CD4-positive, alpha-beta T cell treated with Interleukin-4 for 1 hour (primary cell): ENCODE results near the gene MS4A5.
"Not testable (repeated sequence)": the region's sequence is repeated elsewhere in the genome, so short reads cannot be mapped to it uniquely, and the experiment has no call there.

Experiments used
- DNase-seq, 2 donors: peaks; one replicate each; pipeline ENCODE4 v3.0.0-alpha.2; 2020 to 2022

Gene MS4A5, protein sequence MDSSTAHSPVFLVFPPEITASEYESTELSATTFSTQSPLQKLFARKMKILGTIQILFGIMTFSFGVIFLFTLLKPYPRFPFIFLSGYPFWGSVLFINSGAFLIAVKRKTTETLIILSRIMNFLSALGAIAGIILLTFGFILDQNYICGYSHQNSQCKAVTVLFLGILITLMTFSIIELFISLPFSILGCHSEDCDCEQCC

DNA sequence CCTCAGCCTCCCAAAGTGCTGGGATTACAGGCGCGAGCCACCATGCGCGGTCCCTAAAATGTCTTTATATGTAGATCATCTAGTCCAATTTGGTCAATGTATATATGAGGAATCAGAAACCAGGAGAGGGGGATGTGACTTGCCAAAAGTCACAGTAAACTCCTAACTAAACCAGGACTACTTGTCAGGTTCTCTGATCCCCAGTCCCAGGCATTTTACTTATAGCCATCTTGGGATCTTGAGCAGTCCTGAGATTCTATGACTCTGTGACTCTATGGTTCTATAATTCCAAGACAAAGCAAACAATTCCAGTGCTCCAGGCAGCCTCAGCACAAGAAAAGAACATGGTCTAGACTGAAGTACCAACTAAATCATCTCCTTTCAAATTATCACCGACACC lies at the start of gene MS4A5:
MS4A5 (plus strand) TSS at position 301 of the 400 bp plus-strand sequence. CDS start 103 bp downstream, outside the sequence.
- no peak for DNase-seq

DNA sequence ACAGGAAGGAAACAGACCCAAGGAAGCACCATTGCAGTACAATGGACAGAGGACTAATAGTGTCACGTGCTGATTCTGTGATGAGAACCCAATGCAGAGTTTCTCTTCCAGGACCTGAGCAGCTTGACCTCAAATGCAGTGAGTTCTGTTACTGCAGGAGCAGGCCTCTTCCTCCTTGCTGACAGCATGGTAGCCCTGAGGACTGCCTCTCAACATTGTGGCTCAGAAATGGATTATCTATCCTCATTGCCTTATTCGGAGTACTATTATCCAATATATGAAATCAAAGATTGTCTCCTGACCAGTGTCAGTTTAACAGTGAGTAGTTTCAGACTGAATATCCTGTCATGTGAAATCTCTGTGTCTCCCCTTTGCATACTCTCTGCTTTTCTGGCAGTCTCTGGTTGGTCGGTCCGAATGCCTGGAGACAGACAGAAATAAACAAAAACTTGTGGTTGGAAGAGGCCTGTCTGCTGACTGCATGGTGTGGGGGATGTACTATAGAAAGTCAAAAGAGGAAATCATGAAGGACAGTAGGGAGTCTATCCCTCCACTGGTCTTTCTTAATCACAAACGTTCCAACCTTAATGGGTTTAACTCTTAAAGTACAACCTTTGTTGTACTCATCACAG lies 40.0 kb upstream of the MS4A5 start:
- DNase-seq: peak in 1 of 2 donors; percentile 76

DNA sequence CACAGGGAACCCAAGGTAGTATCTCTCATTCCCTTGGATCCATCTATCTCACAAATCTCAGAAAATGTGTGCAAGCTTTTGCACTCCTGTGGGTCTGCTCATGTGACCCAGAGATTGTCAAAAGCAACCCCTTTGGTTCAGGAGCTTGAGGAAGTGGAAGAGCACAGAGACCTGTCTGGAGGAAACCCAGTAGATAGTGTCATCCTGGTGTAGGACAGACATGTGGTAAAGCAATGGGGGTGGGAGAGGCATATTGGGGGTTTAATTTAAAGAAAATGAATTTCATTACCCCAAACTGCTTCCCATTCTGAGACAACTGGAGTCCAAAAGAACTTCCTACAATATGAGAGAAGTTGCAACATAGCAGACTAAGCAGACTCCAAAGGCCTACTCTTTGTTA lies 39.0 kb upstream of the MS4A5 start:
- DNase-seq: no peak

DNA sequence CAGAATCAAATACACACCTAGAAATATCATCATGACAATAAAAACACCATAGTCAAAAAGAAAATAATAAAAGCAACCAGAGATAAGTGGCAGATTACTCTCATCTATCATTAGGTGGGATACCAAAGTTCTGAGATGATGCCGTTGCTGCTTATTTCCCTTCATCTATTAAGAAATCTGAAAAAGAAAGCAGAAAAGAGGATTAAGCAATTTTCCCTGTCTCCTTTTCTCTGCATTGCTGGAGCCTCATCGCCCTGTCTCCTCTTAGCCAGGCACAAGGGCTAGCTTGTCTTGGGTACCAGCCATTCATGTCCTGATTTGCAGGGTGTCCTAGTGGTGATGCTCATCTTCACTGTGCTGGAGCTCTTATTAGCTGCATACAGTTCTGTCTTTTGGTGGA lies 37.0 kb upstream of the MS4A5 start:
- no peak for DNase-seq

DNA sequence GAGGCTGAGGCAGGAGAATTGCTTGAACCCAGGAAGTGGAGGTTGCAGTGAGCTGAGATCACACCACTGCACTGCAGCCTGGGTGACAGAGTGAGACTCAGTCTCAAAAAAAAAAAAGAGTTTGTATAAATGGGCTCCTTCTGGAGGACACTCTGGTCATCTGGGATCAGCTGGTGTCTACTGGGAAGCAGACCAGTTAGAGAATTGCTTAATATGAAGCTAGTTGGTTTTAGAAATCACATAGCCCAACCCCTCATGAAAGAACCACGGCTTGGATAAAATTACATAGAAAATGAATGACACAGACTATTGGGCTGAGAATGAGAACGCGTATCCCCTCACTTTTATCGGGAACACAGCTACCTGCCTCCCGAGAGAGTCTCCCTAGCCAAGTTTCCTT lies 36.4 kb upstream of the MS4A5 start:
- DNase-seq: no peak

DNA sequence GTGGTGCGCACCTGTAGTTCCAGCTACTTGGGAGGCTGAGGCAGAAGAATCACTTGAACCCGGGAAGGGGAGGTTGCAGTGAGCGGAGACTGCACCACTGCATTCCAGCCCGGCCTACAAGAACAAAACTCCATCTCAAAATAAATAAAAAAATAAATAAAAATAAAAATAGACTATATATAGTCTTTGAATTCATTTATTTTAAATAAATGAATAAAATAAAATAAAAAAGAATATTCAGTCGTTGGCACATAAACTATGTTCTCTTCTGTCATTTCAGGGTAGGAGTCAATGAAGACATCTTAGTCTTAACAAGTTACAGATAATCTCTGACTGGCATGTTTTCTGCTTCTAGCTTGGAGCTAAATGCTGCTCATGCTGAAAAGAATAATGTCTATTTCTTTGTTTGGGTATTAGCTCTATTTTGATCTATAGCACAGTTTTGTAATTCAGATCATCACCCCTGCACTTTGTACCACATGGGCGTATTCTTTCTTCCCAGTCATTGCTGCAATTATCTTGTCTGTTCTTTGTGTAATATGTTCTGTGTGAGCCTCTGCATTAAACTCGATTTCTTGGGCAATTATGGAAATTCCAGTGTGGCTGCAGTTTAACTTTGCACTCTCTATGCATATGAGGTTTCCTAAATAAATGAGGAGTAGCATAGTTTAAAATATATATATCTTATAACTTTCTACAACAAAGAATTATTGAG lies 34.5 kb upstream of the MS4A5 start:
- DNase-seq: no peak

DNA sequence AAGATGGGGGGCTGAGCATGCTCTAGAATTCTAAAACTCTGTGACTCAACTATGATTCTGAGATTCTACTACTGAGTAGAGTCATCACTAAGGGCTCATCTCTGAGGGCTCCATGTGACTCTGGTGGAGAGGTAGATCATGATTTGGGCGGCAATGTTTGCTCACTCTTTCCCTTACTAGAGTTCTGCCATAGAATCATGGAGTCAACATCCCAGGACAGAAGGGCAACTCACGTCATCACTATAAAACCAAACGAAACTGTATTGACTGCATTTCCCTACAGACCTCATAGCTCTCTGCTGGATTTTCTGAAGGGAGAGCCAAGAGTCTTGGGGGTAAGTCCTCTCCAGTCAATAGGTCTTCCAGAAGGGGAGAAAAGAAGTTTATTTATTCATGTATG lies 33.0 kb upstream of the MS4A5 start, which contains the start of gene MS4A14:
MS4A14 (plus strand) TSS at position 78 of the 400 bp plus-strand sequence; CDS start at position 198, 120 bp downstream.
- DNase-seq: no peak

DNA sequence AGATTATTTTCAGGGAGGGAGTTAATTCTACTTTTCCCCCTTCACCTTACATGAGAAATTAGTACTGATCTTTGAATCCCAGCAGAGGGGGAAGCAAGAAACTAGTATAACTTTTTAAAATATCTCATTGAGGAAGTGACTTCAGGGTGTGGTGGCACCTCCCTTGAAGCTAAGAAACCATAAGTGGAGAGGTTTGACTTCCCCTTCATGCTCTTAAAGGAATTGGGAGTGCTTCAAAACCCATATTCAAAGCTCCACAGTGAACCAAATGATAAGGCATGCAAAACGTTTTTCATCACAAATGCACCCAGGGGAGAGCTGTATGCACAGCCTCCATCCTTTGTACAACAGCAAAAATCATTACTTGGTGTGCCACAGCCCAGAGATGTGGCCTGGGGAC lies 32.6 kb upstream of the MS4A5 start:
- peak; percentile 17 to 45 for DNase-seq

DNA sequence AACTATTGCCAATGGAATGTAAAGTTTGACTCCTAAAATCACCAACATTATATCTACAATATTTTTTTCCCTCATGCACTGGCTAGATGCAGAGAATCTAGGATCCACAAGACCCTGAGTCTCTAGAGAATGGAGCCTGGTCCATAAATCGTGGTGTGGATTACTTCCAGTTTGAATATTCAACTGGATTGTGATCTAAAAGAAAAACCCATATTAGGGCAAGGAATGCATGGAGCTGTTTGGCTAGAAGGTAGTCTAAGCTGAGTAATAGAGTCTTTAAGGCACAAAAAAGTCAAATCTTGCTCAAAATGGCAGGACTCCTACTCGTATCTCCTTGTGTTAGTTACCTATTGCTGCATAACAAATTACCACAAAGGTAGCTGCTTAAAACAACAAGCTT lies 9.4 kb upstream of the MS4A5 start:
- DNase-seq: no peak

DNA sequence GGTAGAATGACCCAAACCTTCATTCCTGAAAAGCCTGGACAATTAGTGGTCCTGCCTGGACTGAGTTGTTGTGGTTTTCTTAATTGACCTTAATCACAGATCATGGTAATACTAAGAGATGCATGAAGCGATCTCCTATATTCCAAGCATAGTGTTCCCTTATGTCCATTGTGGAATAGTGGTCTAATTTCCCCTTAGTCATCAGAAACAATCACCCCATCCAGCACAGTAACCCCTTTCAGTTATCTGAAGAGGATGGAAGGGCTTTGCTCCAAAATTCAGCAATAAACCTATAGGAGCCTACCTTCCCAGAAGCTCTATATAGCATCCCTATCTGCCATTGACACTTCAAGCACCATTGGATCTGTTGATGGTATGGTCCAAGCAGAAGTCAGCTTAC lies 6.8 kb upstream of the MS4A5 start:
- no peak for DNase-seq

DNA sequence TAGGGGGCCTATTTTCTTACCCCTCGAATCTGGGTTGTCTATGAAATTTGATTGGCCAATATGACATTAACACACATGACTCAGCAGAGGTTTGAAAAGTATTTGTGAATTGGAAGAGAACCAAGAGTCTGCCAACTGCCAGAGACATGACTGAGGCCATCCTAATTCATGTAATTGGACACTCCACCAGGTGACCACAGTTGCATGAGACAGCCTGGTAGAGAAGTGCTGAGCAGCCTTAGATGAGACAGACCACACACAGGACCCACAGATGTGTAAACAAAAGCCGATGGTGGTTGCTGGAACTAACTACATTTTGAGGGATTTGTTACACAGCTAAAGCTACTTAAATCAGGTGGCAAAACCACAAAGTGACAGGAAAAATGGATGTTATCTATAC lies 855 bp upstream of the MS4A5 start:
- DNase-seq: no peak

DNA sequence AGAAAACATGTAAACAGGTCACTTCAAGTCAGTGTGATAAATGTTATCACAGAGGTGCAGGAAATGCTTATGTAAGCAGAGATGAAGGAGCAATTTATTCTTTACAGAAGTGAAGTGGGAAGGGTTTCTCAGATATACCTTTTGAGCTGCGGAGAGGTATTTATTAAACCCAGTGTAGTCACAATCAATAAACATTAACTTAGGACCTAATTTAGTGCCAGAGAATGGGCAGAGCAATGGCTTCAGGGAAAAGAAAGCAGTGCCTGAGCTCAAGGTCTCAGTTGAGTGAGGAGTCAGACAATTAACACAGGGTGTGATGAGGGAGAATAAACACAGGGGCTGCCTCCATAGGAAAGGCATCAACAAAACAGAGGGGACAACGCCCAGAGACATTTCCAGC lies 1.9 kb downstream of the MS4A5 start:
- no peak for DNase-seq

DNA sequence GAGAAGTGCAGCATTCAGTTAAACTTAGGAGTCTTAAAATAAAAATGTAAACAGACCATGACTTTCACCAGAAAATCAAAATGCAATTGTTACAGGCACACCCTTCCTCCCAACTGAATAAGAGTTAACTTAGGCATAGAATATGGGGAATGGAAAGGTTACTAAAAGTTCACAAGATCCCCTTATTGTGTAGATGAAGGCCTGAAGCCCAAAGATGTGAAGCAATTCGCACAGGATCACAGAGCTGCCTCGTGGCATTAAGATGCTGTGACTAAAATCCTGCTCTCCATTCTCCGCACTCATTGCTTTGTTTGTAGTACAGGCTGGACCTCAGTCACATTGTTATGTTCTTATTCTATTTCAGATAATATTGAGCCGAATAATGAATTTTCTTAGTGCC lies 4.0 kb downstream of the MS4A5 start:
- DNase-seq: no peak

DNA sequence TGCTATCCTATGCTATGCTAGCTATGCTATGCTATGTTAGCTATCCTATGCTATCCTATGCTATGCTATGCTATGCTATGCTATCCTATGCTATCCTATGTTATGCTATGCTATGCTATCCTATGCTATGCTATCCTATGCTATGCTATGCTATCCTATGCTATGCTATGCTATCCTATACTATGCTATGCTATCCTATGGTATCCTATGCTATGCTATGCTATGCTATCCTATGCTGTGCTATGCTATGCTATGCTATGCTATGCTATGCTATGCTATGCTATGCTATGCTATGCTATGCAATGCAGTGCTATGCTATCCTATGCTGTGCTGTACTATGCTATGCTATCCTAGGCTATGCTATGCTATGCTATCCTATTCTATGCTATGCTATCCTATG lies 17.7 kb downstream of the MS4A5 start:
- no peak for DNase-seq

DNA sequence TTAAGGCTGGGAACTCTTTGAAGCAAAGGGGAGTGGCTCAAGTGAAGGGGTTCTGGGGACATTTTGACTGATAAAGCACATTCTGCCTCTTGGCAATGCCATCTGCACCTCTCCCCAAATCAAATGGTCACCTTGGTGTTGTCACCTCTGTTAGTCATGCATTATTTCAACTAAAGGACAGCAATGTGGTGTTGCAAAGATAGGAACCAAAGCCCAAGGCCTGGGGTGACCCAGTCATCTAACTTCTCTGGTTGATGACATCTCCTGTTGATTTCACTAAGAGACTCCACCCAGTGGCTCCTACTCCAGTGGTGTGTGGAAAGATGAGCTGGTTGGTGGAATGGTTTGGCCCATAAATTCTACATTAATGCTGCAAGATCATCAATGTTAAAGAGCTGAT lies 18.5 kb downstream of the MS4A5 start:
- DNase-seq: no peak

DNA sequence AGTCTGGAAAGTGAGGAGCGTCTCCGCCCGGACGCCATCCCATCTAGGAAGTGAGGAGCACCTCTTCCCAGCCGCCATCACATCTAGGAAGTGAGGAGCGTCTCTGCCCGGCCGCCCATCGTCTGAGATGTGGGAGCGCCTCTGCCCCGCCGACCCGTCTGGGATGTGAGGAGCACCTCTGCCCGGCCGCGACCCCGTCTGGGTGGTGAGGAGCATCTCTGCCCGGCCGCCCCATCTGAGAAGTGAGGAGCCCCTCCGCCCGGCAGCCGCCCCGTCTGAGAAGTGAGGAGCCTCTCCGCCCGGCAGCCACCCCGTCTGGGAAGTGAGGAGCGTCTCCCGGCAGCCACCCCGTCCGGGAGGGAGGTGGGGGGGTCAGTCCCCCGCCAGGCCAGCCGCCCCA lies 21.8 kb downstream of the MS4A5 start:
- DNase-seq: not testable (repeated sequence)

DNA sequence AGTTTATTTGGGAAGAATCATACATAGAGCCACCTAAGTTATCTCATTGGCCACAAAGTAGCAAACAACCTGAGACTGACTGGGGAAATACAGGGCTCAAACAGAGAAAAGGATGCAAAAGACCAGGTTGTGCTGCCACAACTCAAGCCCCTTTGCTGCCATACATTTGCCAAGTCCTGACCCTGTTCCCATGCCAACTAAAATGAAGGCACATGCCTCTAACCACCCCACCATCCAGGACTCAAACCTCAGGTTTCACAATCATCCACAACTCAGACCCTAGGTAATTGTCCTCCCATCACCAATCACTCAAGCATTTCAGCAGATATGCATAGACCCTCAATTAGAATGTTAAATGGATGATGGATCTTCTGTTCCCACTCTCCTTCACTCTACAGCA lies 24.8 kb downstream of the MS4A5 start:
- DNase-seq: no peak

DNA sequence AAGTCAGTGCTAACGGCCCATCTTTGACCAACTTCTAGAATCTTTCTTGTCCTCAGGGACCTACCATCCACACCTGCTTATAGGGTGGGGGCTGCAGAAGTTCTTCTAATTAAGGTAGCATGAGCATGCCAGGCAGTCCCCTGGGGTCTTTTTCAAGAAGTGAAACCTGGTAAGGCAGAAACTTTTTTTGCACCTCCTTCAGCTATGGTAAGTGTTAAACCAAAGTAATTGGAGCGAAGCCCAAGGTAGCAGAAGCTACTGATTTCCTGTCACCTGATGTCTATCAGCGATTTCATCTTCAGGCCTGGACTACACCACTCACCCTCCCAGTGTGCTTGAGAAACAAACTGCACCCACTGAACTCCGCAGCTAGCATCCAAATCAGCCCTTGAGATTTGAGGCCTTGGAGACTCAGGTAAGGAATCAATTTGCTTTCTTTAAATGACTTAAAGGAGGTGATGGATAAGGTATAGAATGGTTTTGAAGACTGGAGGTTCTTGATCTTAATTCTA lies 26.2 kb downstream of the MS4A5 start, which contains the start of gene MS4A1:
MS4A1 (plus strand) TSS at position 317 of the 512 bp plus-strand sequence. CDS start 6,528 bp downstream, outside the sequence.
- DNase-seq: peak; percentile 24 to 85

DNA sequence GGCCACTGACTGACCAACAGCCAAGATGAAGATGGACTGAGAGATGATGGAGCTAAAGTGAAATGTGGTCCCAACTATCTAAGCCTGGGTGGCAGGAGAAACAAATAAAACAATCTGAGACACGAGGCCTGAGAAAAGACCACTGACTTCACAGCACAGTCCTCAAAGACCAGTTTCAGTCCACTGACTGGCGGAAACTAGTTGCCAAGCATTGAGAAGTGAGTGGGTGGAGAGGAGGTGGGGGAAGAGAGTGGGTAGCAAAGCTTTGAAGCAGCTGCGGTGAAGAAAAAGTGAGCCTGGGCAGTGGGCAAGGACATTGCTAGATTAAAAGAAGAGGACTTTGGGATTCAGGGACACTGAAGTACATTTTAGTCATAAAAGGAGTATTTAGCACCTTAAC lies 28.2 kb downstream of the MS4A5 start:
- DNase-seq: peak in 1 of 2 donors; percentile 55

DNA sequence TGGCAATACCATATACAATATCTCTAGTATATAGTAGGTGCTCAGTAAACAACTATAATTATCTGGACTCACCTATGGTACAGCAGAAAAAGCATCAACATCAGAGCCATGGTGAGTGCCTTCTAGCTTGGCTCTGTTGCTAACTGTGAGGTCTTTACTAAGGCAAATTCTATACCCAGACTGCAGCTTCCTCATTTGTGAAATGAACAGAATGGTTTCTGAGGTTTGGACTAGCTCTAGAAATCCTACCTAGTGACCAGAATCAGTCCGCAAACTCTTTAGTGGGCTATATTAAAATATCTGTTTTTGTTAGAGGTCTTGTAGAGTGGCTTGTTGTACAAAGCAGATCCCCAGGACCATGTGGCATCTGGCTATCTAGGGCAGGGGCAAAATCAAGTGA lies 30.0 kb downstream of the MS4A5 start:
- DNase-seq: no peak

DNA sequence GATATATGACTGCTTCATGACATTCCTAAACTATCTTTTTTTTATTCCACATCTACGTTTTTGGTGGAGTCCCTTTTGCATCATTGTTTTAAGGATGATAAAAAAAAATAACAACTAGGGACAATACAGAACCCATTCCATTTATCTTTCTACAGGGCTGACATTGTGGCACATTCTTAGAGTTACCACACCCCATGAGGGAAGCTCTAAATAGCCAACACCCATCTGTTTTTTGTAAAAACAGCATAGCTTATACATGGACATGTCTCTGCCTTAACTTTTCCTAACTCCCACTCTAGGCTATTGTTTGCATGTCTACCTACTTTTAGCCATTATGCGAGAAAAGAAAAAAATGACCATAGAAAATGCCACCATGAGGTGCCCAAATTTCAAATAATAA lies 39.5 kb downstream of the MS4A5 start:
- DNase-seq: no peak

DNA sequence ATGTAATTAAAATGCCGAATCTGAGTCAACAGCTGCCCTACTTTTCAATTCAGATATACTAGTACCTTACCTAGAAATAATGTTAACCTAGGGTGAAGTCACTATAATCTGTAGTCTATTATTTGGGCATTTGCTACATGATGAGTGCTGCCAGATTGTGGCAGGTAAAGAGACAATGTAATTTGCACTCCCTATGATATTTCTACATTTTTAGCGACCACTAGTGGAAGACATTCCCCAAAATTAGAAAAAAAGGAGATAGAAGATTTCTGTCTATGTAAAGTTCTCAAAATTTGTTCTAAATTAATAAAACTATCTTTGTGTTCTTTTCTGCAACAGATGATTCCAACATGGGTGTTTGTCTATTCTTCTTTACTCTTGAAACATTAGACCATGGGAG lies 40.4 kb downstream of the MS4A5 start:
- no peak for DNase-seq

DNA sequence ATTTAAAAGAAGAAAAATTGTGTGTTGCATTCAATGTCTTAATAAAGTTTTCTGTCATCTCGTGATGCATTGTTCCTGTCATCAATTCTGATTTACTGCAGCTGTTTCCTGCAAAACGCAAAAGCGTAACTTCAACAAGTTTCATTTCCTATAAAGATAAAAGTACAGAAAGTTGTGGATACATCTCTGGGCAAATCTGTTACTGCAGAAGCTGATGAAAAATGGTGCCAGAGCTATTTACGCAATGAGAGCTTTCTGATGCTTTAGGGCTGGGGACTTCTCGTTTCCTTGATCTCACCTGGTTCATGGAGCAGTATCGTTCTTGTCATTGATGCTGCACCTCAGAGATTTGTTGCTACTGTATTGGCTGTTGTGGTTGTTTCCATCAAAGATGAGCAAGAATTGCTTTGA lies 47.7 kb downstream of the MS4A5 start:
- DNase-seq: peak in 1 of 2 donors; percentile 62

DNA sequence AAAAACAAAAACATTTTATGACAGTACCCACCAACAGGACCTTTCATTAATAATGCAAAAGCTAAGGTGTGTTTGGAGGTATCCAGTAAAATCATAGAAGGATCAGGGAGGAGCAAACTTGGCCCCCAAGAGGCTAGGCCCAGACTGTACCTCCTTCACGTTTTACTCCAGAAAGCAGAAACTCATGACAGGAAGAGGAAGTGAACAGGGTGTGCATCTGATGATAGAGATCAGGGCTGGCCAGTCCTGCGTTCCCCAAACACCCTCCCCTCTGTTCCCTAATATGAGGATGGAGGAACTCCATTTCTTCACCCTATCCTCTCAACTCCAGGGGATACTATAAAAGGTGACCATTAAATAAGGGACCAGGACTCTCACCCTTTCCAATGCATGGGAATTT lies 53.0 kb downstream of the MS4A5 start:
- DNase-seq: peak in 1 of 2 donors; percentile 41
